Muscle of leg (tissue), 11 donors: ENCODE data around the gene NINL. TPM values are rescaled to one million over a fixed set of nuclear protein-coding genes. Genes with fewer than 3 reads are reported as not detected.
"Not testable (repeated sequence)": the region's sequence is repeated elsewhere in the genome, so short reads cannot be mapped to it uniquely, and the experiment has no call there.

Source experiments
- DNase-seq: peaks from one replicate; pipeline ENCODE4 v3.0.0; 2013
- H3K27ac ChIP-seq: one replicate; pipeline ENCODE4 v1.5.1; 2013; ENCODE audit warnings: mild to moderate bottlenecking, low read length, control low read depth
- H3K27me3 ChIP-seq: one replicate; pipeline ENCODE4 v1.6.1; 2013; ENCODE audit warnings: low read length; ENCODE audit not compliant: control insufficient read depth, insufficient read depth
- H3K36me3 ChIP-seq: one replicate; pipeline ENCODE4 v1.6.1; 2013; ENCODE audit warnings: low read length; ENCODE audit not compliant: control insufficient read depth, insufficient read depth
- H3K4me1 ChIP-seq: one replicate; pipeline ENCODE4 v1.6.1; 2013; ENCODE audit warnings: low read length; ENCODE audit not compliant: control insufficient read depth, insufficient read depth
- H3K4me3 ChIP-seq: one replicate; pipeline ENCODE4 v1.5.1; 2013; ENCODE audit warnings: low read length, control low read depth
- H3K9me3 ChIP-seq: replicated peaks from 2 replicates; pipeline ENCODE4 v1.6.1; 2013; ENCODE audit warnings: low read depth, low read length; ENCODE audit not compliant: control insufficient read depth
- WGBS: methylation state at CpG from one replicate; pipeline ENCODE4 v1.1.5; 2013; ENCODE audit warnings: missing lambda C conversion rate; ENCODE audit not compliant: insufficient coverage; 5-methylcytosine and 5-hydroxymethylcytosine counted together
- polyA plus RNA-seq, 8 donors: library from polyadenylated mRNA; unstranded; fragments of 120-200 nt; gene quantifications; one replicate each; pipeline versions ENCODE4 v1.2.1 to v1.2.3, GENCODE V29; 2013; ENCODE audit warnings: inconsistent platforms in 1 of 8, low replicate concordance in 1 of 8; ENCODE audit not compliant: insufficient read length in 8 of 8, insufficient read depth in 1 of 8
- total RNA-seq: library from RNA; stranded (reverse); fragments of 120-200 nt; gene quantifications from one replicate; pipeline ENCODE4 v1.2.4, GENCODE V29; 2013

The NINL gene
- total and polyA plus RNA-seq, 9 donors, result 10.5 to 21.1 (median 15.1) TPM

DNA sequence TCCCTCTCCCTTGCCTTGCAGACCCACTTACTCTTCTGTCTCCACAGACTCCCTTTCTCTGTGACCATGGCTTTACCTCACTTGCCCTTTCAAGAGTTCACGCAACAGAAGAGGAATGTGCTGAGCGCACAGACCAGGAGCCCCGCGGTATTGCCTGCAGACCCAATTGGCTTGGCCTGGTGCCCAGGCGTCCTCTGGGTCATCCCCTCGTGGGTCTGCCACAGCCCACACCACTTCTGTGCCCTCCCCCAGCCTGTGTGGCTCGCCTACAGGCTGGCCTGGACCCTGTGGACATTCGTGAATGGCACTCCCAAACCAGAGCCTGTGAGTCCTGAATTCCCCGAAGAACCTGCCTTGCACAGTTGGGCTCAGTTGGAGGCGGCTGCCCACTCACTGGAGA lies 15.3 kb upstream of the NINL start:
- H3K4me3 ChIP-seq, result no peak overlapping the region
- no peaks in the 10 kb centered on the region for H3K9me3 ChIP-seq
- no peaks in the 10 kb centered on the region for H3K27me3 ChIP-seq
- H3K4me1 ChIP-seq, result peaks cover 2% of the 10 kb centered on the region
- no peak overlapping the region for H3K27ac ChIP-seq
- no peak for DNase-seq
- 75% methylated on average over 9 of the region's 10 CpGs for WGBS
- H3K36me3 ChIP-seq, result no peaks in the 10 kb centered on the region

- peak overlapping the region; percentile 0 for H3K27ac ChIP-seq
- no peaks in the 10 kb centered on the region for H3K36me3 ChIP-seq
- H3K4me1 ChIP-seq, result peaks cover 4% of the 10 kb centered on the region
- H3K9me3 ChIP-seq, result no peaks in the 10 kb centered on the region
- DNase-seq, result peak; percentile 43
- no peak overlapping the region for H3K4me3 ChIP-seq
- H3K27me3 ChIP-seq, result peaks cover 2% of the 10 kb centered on the region
- WGBS, result 0% methylated on average over 1 of the region's 9 CpGs
Observed at GRCh38 chr20:25592135-25592852, 7.0 kb upstream of the NINL start.

DNA sequence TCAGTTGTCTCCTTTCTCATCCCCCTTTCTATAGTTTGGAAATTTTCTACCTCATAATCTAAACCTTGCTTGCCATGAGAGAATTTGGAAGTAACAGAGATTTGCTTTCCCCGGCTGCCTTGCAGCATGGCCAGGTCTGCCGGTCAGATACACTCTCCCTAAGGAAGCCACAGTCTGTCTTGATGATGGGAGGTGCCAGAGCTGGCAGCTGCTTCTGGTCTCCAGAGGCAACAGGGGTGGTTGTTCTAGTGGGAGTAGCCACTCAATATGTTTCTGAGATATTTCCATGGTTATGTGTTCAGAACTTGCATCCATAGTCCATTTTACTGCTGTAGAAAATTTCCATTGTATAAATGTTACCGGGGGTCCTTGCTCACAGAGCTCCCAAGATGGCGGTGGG lies 5.4 kb upstream of the NINL start:
- not testable (repeated sequence) for DNase-seq, H3K27ac ChIP-seq, H3K27me3 ChIP-seq, H3K36me3 ChIP-seq, H3K4me1 ChIP-seq, H3K4me3 ChIP-seq, H3K9me3 ChIP-seq
- 100% methylated on average over 2 of the region's 4 CpGs for WGBS

- Histone ChIP-seq H3K27me3 (no peaks in the 10 kb centered on the region), H3K36me3 (no peaks in the 10 kb centered on the region)
- WGBS, result 95% methylated on average over 5 of the region's 7 CpGs
Observed at GRCh38 chr20:25588491-25588890, 3.2 kb upstream of the NINL start.

DNA sequence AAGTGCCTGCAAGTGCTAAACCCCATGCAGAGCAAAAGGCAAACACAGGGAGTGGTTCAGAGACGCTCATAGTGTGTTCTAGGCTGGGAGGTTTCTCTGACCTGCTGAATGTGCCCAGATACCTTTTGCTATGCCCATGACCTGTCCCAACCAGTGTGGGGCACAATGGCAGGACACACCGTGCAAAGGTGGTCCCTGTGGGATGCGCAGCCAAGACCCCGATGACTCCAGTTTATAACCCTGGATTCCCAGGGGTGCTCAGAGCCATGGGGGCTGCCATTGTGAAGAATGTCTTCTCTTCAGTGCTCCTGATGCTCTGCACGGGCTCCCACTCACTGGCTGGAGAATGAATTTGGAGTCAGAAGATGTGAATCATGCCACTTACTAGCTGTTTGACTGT lies 2.2 kb upstream of the NINL start:
- H3K36me3 ChIP-seq, result no peaks in the 10 kb centered on the region
- no peak for DNase-seq
- no peak overlapping the region for H3K4me3 ChIP-seq
- peaks cover 9% of the 10 kb centered on the region for H3K4me1 ChIP-seq
- WGBS, result 89% methylated on average over 4 of the region's 5 CpGs
- H3K9me3 ChIP-seq, result no peaks in the 10 kb centered on the region
- no peak overlapping the region for H3K27ac ChIP-seq
- no peaks in the 10 kb centered on the region for H3K27me3 ChIP-seq

More at GRCh38 chr20:25588491-25588890, 3.2 kb upstream of the NINL start:
- no peak for DNase-seq
- no peak overlapping the region for H3K4me3 ChIP-seq
- H3K27ac ChIP-seq, result no peak overlapping the region
- peaks cover 12% of the 10 kb centered on the region for H3K4me1 ChIP-seq
- no peaks in the 10 kb centered on the region for H3K9me3 ChIP-seq

DNA sequence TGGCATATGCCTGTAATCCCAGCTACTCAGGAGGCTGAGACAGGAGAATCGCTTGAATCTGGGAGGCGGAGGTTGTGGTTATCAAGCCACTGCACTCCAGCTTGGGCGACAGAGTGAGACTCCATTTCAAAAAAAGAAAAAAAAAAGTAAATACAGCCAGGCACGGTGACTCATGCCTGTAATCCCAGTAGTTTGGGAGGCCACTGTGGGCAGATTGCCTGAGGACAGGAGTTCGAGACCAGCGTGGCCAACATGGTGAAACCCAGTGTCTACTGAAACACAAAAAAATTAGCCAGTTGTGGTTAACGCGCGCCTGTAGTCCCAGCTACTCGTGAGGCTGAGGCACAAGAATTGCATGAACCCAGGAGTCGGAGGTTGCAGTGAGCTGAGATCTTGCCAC lies 1.5 kb upstream of the NINL start:
- Histone ChIP-seq H3K4me3 (no peak overlapping the region), H3K27me3 (no peaks in the 10 kb centered on the region), H3K9me3 (no peaks in the 10 kb centered on the region), H3K27ac (no peak overlapping the region), H3K4me1 (peaks cover 8% of the 10 kb centered on the region), H3K36me3 (no peaks in the 10 kb centered on the region)
- WGBS, result 79% methylated on average over 7 of the region's 11 CpGs
- DNase-seq, result no peak

GRCh38 chr20:25583607-25584006 lies 1.7 kb downstream of the NINL start:
- not testable (repeated sequence) for H3K27ac ChIP-seq, H3K27me3 ChIP-seq, H3K9me3 ChIP-seq, DNase-seq, H3K4me3 ChIP-seq
- Histone ChIP-seq H3K4me1 (peaks cover 13% of the 10 kb centered on the region), H3K36me3 (peaks cover 12% of the 10 kb centered on the region)
- WGBS, result no CpG with 5 or more reads among the region's 7 CpGs

DNA sequence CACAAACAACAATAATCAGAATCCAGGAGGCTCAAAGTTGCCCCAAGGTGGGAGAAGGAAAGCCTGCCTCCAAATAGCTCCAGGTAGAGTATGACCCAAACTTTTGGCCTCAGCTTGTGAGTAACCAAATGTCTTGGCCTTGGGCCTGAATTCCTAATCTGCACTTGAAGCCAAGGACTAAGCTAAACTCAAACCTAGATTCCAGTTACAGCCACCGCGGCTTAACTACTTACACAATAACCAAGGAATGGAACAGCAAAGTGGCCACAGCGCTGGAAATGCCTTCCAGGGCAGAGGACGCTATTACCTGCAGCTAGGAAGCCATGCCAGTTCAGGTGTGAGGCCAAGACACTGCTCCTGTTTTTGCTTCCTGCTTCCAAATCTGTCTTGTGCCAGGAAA lies 4.6 kb downstream of the NINL start:
- H3K4me1 ChIP-seq, result peaks cover 13% of the 10 kb centered on the region
- no peak for DNase-seq
- no peak overlapping the region for H3K4me3 ChIP-seq
- 74% methylated on average over 2 of the region's 4 CpGs for WGBS
- H3K27me3 ChIP-seq, result no peaks in the 10 kb centered on the region
- no peaks in the 10 kb centered on the region for H3K9me3 ChIP-seq
- H3K27ac ChIP-seq, result no peak overlapping the region
- peaks cover 12% of the 10 kb centered on the region for H3K36me3 ChIP-seq

GRCh38 chr20:25579081-25579770 lies 6.1 kb downstream of the NINL start:
- Histone ChIP-seq H3K9me3 (no peaks in the 10 kb centered on the region), H3K36me3 (peaks cover 12% of the 10 kb centered on the region), H3K27ac (no peak overlapping the region), H3K4me1 (peaks cover 7% of the 10 kb centered on the region), H3K27me3 (no peaks in the 10 kb centered on the region), H3K4me3 (no peak overlapping the region)
- DNase-seq, result no peak
- 61% methylated on average over 6 of the region's 11 CpGs for WGBS

DNA sequence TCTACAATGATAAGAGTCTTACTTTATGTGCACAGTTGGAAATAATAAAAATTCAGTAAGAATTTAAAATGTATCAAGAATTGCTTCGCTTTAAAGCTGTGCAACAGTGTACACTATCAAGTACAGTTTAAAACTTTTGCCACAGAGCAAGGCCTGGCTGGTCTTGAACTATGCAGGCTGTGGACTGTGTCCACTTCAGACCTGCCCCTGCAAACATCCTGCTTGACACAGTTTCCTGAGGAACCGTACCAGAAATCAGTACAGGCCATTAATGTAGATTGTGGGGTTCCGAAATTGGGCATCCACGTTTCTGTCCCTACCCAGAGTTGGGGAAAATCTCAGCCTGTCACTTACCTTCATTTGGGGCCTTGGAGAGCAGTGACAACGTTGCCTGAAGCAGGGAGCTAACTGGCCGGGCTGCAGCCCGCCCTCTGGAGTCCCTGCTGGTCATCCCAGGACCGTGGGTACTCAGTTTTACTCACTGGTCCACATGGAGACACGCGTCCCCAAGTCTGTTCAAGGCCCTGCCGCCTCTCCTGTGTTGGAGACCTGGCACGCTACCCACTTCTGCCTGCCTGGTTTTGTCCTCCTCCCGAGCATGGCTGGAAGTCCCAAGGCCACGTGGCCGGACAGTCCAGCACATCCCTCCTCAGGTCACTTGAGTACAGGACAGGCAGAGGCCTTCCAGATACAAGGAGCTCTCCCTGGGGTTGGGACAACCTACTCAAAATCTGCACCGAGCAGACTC lies 8.4 kb downstream of the NINL start:
- H3K27me3 ChIP-seq, result no peaks in the 10 kb centered on the region
- 84% methylated on average over 12 of the region's 16 CpGs for WGBS

More for the DNA sequence above, 8.4 kb downstream of the NINL start:
- Histone ChIP-seq H3K36me3 (peaks cover 12% of the 10 kb centered on the region), H3K4me3 (no peak overlapping the region), H3K4me1 (peaks cover 5% of the 10 kb centered on the region), H3K27ac (no peak overlapping the region), H3K9me3 (no peaks in the 10 kb centered on the region)
- no peak for DNase-seq
